Nephron (organoid): ENCODE results near the gene RPRML.

ENCODE experiments used
- H3K27ac Mint-ChIP-seq, 3 experiments: 2 replicates each; pipeline ENCODE4 v1.8.0; 2020; ENCODE audit warnings: mixed read lengths in 3 of 3, mild to moderate bottlenecking in 2 of 3, moderate library complexity in 1 of 3
- H3K27me3 Mint-ChIP-seq: 2 replicates; pipeline ENCODE4 v1.8.0; 2021; ENCODE audit warnings: low read depth, mild to moderate bottlenecking, moderate library complexity, mixed read lengths
- H3K36me3 Mint-ChIP-seq: 2 replicates; pipeline ENCODE4 v1.8.0; 2020; ENCODE audit warnings: low read depth, mixed read lengths
- H3K4me1 Mint-ChIP-seq: 2 replicates; pipeline ENCODE4 v1.8.0; 2020; ENCODE audit warnings: mixed read lengths
- H3K4me3 Mint-ChIP-seq, 3 experiments: 2 replicates each; pipeline ENCODE4 v1.8.0; 2020; ENCODE audit warnings: mild to moderate bottlenecking in 3 of 3, mixed read lengths in 3 of 3, moderate library complexity in 2 of 3
- H3K9me3 Mint-ChIP-seq: 2 replicates; pipeline ENCODE4 v1.8.0; 2020; ENCODE audit warnings: mixed read lengths
- TF ChIP-seq, protein P1 (sequence below), 3 experiments: fragments of 200-600 bp; sonication (generic); IDR thresholded peaks; one replicate each; pipeline ENCODE4 v1.5.0; 2021; ENCODE audit warnings: antibody characterized with exemption in 3 of 3; ENCODE audit not compliant: unreplicated experiment in 3 of 3

RPRML gene

GRCh38 chr17:46977750-46978488 is 1.1 kb downstream of the RPRML start:
- H3K4me1 Mint-ChIP-seq, result peaks cover 21% of the 10 kb centered on the region
- H3K27ac Mint-ChIP-seq, result no peak overlapping the region
- peak overlapping the region; percentile 86 to 93 (median 93) for H3K4me3 Mint-ChIP-seq
- no peaks in the 10 kb centered on the region for H3K36me3 Mint-ChIP-seq
- H3K9me3 Mint-ChIP-seq, result peaks cover 2% of the 10 kb centered on the region
- peaks cover 83% of the 10 kb centered on the region for H3K27me3 Mint-ChIP-seq
- TF ChIP-seq, protein P1, sequence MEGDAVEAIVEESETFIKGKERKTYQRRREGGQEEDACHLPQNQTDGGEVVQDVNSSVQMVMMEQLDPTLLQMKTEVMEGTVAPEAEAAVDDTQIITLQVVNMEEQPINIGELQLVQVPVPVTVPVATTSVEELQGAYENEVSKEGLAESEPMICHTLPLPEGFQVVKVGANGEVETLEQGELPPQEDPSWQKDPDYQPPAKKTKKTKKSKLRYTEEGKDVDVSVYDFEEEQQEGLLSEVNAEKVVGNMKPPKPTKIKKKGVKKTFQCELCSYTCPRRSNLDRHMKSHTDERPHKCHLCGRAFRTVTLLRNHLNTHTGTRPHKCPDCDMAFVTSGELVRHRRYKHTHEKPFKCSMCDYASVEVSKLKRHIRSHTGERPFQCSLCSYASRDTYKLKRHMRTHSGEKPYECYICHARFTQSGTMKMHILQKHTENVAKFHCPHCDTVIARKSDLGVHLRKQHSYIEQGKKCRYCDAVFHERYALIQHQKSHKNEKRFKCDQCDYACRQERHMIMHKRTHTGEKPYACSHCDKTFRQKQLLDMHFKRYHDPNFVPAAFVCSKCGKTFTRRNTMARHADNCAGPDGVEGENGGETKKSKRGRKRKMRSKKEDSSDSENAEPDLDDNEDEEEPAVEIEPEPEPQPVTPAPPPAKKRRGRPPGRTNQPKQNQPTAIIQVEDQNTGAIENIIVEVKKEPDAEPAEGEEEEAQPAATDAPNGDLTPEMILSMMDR (IDR thresholded peaks at IDR 0.05; ENCODE audit: unreplicated experiment in 3 of 3), result no peak

GRCh38 chr17:46977348-46977747 is 1.7 kb downstream of the RPRML start:
- peak overlapping the region; percentile 86 to 93 (median 93) for H3K4me3 Mint-ChIP-seq
- H3K27ac Mint-ChIP-seq, result no peak overlapping the region
- H3K9me3 Mint-ChIP-seq, result peaks cover 2% of the 10 kb centered on the region
- H3K27me3 Mint-ChIP-seq, result peaks cover 85% of the 10 kb centered on the region
- no peaks in the 10 kb centered on the region for H3K36me3 Mint-ChIP-seq
- TF ChIP-seq, protein P1 (IDR thresholded peaks at IDR 0.05; ENCODE audit: unreplicated experiment in 3 of 3), result peak; percentile 28 to 49 (median 43)
- H3K4me1 Mint-ChIP-seq, result peaks cover 21% of the 10 kb centered on the region

DNA sequence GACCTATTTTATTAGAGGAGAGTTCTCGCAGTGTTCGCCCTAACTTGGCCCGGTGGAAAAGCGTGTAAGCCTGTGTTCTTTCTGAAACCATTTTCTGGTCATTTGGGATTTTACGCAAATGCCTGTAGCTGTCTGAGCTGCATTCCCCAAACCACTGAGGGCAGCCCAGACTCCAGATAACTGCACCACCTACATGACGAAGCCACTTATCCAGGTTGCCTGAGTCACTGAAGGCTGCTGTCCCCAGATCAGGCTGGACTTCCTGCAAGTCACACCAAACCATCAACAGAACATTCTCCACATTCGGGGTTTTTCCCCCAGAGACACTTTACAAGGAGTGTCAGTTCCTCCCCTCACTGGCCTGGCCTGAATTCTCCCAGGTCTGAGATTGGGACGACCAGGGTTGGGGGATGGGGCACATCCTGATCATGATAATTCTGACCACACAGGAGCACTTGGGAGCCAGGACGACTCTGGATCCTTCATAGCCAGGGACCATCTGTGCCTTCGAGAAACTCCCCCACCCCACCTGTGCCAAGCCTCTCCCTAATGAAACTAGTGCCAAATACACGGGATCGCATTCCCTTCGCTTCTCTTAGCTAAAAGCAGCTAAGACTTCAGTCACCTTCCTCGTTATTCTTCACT is 2.3 kb downstream of the RPRML start:
- TF ChIP-seq, protein P1 (IDR thresholded peaks at IDR 0.05; ENCODE audit: unreplicated experiment in 3 of 3), result no peak
- no peaks in the 10 kb centered on the region for H3K36me3 Mint-ChIP-seq
- peak overlapping the region in 1 of 3 experiments; percentile 93 for H3K4me3 Mint-ChIP-seq
- peaks cover 21% of the 10 kb centered on the region for H3K4me1 Mint-ChIP-seq
- H3K27me3 Mint-ChIP-seq, result peaks cover 80% of the 10 kb centered on the region
- peaks cover 2% of the 10 kb centered on the region for H3K9me3 Mint-ChIP-seq
- H3K27ac Mint-ChIP-seq, result no peak overlapping the region

DNA sequence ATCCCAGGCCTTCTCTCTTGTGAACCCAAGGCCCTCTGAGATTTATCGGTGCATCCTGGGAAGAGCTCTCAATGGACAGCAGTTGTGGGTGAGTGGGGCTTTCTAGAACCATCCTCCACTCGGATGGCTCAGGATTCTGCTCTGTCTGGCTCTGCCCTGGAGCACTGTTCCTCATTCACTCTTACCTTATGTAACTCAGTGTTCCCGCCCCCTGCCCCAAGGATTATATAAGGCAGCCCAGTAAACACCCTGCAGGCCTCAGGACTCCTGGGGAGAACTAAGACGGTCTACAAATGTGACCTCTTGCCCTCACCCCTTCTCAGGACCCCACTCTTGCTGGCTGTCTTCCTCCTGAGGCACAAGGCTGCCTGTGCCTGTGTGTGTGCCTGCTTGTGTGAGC is 3.8 kb downstream of the RPRML start:
- peaks cover 73% of the 10 kb centered on the region for H3K27me3 Mint-ChIP-seq
- H3K27ac Mint-ChIP-seq, result no peak overlapping the region
- TF ChIP-seq, protein P1 (IDR thresholded peaks at IDR 0.05; ENCODE audit: unreplicated experiment in 3 of 3), result no peak
- no peak overlapping the region for H3K4me3 Mint-ChIP-seq
- no peaks in the 10 kb centered on the region for H3K36me3 Mint-ChIP-seq
- H3K4me1 Mint-ChIP-seq, result peaks cover 21% of the 10 kb centered on the region
- H3K9me3 Mint-ChIP-seq, result peaks cover 2% of the 10 kb centered on the region

DNA sequence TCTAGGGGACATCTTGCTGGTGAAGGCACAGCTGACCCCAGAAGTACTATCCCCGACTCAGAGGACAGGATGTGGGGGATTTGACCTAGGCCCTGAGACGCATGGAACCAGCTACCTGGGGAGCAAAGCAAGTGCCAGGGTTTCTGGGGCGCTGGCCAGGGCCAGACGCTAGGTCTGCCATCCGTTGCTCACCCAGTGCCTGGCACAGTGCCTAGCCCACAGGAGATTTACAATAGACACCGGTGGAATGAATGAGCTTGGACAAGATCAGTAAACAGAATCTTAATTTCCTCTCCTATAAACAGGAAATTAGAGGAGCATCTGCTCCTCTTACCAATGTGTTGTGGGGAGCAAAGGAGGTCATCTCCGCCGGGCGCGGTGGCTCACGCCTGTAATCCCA is 5.0 kb downstream of the RPRML start:
- Mint-ChIP-seq H3K4me1 (peaks cover 13% of the 10 kb centered on the region), H3K27me3 (peaks cover 61% of the 10 kb centered on the region), H3K27ac (no peak overlapping the region), H3K9me3 (peaks cover 2% of the 10 kb centered on the region), H3K4me3 (no peak overlapping the region), H3K36me3 (no peaks in the 10 kb centered on the region)
- TF ChIP-seq, protein P1 (IDR thresholded peaks at IDR 0.05; ENCODE audit: unreplicated experiment in 3 of 3), result no peak
